K562 treated with DMSO at 1 percent for 12 hours (cell line): Measurements from ENCODE around the gene FAM20C. TPM values are rescaled to one million over a fixed set of nuclear protein-coding genes. Genes with fewer than 3 reads are reported as not detected.

Experiments
- total RNA-seq: library from RNA; unstranded; fragments of 300-600 nt; gene quantifications from 2 replicates; pipeline ENCODE4 v1.2.3, GENCODE V29; 2022; ENCODE audit not compliant: insufficient read depth

Gene FAM20C
- not detected in 2 replicates for total RNA-seq

GRCh38 chr7:191981-192649, at the start of gene FAM20C:
Gene FAM20C, plus strand, starts transcription at chr7:192571. Its CDS starts 629 bp downstream, at chr7:193200.

DNA sequence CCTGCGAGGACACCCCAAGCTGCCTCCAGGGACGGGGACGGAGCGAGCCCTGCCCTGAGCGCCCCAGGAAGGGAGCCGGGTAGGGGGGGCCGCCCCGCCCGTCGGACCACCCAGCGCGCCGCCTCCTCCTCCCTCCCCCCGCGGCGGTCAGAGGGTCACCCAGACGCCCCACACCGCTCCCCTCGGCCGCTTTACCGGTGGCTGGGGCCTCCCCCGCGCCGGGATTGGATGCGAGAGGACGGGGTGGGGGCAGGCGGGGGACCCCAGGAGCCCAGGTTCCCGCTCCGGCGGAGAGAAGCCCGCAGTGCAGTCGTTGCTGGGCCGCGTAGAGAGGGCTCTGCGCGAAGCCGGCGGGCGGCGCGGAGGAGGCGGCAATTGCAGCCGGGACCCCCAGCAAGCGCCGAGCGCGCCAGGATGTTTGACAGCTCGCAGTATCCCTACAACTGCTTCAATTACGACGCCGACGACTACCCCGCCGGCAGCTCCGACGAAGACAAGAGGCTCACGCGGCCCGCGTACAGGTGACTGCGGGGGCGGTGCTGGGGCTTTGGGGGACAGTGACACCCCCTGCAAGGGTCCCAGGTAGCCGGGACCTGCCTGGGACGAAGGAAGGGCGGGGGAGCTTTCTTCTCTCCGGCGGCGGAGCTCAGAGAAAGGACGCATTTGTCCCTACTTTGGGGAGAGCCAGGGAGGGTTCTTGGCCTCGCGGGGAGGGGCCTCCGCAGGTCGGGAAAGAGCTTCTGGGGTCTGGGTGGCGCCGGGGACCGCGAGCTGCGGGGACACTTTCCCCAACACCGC, 97.6 kb downstream of the FAM20C start, which contains the start of gene FOXL3:
TSS of gene FOXL3 (plus strand) at position 415 of the 798 bp plus-strand sequence. CDS start at position 415, 0 bp downstream.

Other genes with a start within 250 kb of the FAM20C start
- not detected in 2 replicates for gene FOXL3, start 97.6 kb downstream of the FAM20C start, total RNA-seq